ENCODE results near the gene NUBP2. TPM values are rescaled to one million over a fixed set of nuclear protein-coding genes. Genes with fewer than 3 reads are reported as not detected.

The NUBP2 gene
- polyA plus RNA-seq, 2 donors: 41.5 to 57.8 TPM

GRCh38 chr16:1770328-1771187 is 12.2 kb upstream of the NUBP2 start:
- no peaks in the 10 kb centered on the region for H3K27me3 ChIP-seq (ENCODE audit: control insufficient read depth in 1 of 2, insufficient read depth in 2 of 2, low read length in 2 of 2)
- peaks cover 4 to 31% of the 10 kb centered on the region in 2 donors for H3K4me1 ChIP-seq (ENCODE audit: control insufficient read depth in 2 of 2, insufficient read depth in 2 of 2, low read length in 1 of 2)
- H3K4me3 ChIP-seq (ENCODE audit: low read depth in 1 of 2, low read length in 2 of 2): peak overlapping the region; percentile 78 to 93
- WGBS, 2 donors: 6 to 12% methylated on average over 54 to 81 of the region's 81 CpGs
- no peaks in the 10 kb centered on the region for H3K9me3 ChIP-seq (ENCODE audit: control insufficient read depth in 2 of 2, insufficient read depth in 1 of 2, low read depth in 1 of 2, low read length in 1 of 2)
- peaks cover 7 to 43% of the 10 kb centered on the region in 2 donors for H3K36me3 ChIP-seq (ENCODE audit: control insufficient read depth in 2 of 2, insufficient read depth in 2 of 2, low read length in 1 of 2)
- H3K27ac ChIP-seq (ENCODE audit: low read depth in 2 of 2, low read length in 1 of 2): peak overlapping the region; percentile 77 to 97

DNA sequence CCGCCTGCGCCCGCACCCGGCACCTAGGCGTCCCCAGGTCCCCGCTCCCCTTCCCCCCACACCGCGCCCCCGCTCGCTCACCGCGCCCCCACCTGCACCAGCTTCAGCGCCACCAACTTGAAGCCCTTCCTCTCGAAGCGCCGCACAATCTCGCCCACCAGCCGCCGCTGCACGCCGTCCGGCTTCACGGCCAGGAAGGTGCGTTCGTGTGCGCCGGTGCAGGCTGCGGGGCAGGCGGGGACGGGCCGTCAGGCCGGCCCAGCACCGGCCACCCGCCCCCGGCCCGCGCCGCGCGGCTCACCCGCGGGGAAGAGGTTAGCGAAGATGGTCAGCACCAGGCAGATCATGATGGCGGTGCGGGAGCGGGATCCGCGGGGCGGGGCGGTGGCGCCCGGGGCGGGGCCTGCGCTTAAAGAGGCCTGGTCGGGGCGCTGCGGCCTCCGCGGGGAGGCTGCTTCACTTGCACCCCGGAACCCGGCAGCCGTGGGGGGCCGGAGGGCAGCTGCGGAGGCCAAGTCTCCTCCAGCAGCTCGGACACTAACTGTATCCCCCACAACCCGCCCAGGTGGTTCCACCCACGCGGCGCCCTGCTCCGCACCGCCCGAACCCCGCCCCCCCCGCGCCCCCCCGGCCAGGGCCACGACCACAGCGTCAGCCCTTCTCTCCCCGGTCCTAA is 11.4 kb upstream of the NUBP2 start, which contains the start of gene NME3:
Gene NME3, minus strand, starts transcription at position 356 of the 676 bp plus-strand sequence. Its CDS starts 9 bp downstream, at position 347.
- WGBS, 2 donors: 1 to 3% methylated on average over 58 to 79 of the region's 79 CpGs
- Histone ChIP-seq H3K36me3 (ENCODE audit: control insufficient read depth in 2 of 2, insufficient read depth in 2 of 2, low read length in 1 of 2) (peaks cover 7 to 43% of the 10 kb centered on the region in 2 donors), H3K27ac (ENCODE audit: low read depth in 2 of 2, low read length in 1 of 2) (peak within 1 kb of the TSS; percentile 92 to 97), H3K27me3 (ENCODE audit: control insufficient read depth in 1 of 2, insufficient read depth in 2 of 2, low read length in 2 of 2) (no peaks in the 10 kb centered on the region), H3K4me1 (ENCODE audit: control insufficient read depth in 2 of 2, insufficient read depth in 2 of 2, low read length in 1 of 2) (peaks cover 4 to 31% of the 10 kb centered on the region in 2 donors), H3K9me3 (ENCODE audit: control insufficient read depth in 2 of 2, insufficient read depth in 1 of 2, low read depth in 1 of 2, low read length in 1 of 2) (no peaks in the 10 kb centered on the region), H3K4me3 (ENCODE audit: low read depth in 1 of 2, low read length in 2 of 2) (peak within 1 kb of the TSS; percentile 78 to 93)

- no peaks in the 10 kb centered on the region for H3K27me3 ChIP-seq (ENCODE audit: control insufficient read depth in 1 of 2, insufficient read depth in 2 of 2, low read length in 2 of 2)
- H3K36me3 ChIP-seq (ENCODE audit: control insufficient read depth in 2 of 2, insufficient read depth in 2 of 2, low read length in 1 of 2): peaks cover 7 to 46% of the 10 kb centered on the region in 2 donors
- no peaks in the 10 kb centered on the region for H3K9me3 ChIP-seq (ENCODE audit: control insufficient read depth in 2 of 2, insufficient read depth in 1 of 2, low read depth in 1 of 2, low read length in 1 of 2)
- 8 to 13% methylated on average over 22 of the region's 22 CpGs for WGBS, 2 donors
- H3K4me3 ChIP-seq (ENCODE audit: low read depth in 1 of 2, low read length in 2 of 2): peak overlapping the region; percentile 78 to 93
- peaks cover 6 to 33% of the 10 kb centered on the region in 2 donors for H3K4me1 ChIP-seq (ENCODE audit: control insufficient read depth in 2 of 2, insufficient read depth in 2 of 2, low read length in 1 of 2)
- peak overlapping the region; percentile 92 to 97 for H3K27ac ChIP-seq (ENCODE audit: low read depth in 2 of 2, low read length in 1 of 2)
These were observed 10.8 kb upstream of the NUBP2 start for GRCh38 chr16:1771864-1772361.

DNA sequence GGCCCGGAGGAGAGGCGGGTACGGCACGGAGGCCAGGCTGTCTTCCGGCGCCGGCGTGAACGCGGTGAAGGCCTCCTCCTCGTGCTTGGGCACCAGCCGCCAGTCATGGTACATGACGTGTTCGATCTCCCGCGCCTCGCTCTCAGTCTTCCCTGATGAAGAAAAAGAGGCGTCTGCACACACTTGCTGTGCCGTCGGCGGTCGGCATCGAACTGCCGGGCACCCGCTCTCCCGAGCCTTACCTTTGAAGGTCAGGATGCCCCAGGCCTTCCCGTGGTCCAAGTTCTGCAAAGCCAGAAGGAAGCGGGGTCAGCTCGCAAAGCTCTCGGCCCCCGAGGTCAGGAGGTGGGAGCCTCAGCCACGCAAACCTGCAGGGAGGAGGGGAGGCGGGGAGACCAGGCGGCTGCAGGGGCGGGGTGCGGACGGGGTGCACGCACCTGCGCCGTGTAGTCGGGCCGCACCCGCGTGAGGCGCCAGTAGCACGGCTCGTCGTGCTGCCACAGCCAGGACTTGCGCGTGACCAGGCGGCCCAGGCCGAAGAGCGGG is 10.3 kb upstream of the NUBP2 start, which contains the start of gene EME2:
Gene EME2, plus strand, starts transcription at position 449 of the 546 bp plus-strand sequence. CDS start 418 bp downstream, outside the sequence.
- Histone ChIP-seq H3K9me3 (ENCODE audit: control insufficient read depth in 2 of 2, insufficient read depth in 1 of 2, low read depth in 1 of 2, low read length in 1 of 2) (no peaks in the 10 kb centered on the region), H3K36me3 (ENCODE audit: control insufficient read depth in 2 of 2, insufficient read depth in 2 of 2, low read length in 1 of 2) (peaks cover 7 to 46% of the 10 kb centered on the region in 2 donors), H3K4me1 (ENCODE audit: control insufficient read depth in 2 of 2, insufficient read depth in 2 of 2, low read length in 1 of 2) (peaks cover 6 to 34% of the 10 kb centered on the region in 2 donors), H3K27me3 (ENCODE audit: control insufficient read depth in 1 of 2, insufficient read depth in 2 of 2, low read length in 2 of 2) (no peaks in the 10 kb centered on the region), H3K27ac (ENCODE audit: low read depth in 2 of 2, low read length in 1 of 2) (peak within 1 kb of the TSS; percentile 92 to 97), H3K4me3 (ENCODE audit: low read depth in 1 of 2, low read length in 2 of 2) (peak within 1 kb of the TSS; percentile 78 to 93)
- 0 to 1% methylated on average over 39 to 53 of the region's 53 CpGs for WGBS, 2 donors

DNA sequence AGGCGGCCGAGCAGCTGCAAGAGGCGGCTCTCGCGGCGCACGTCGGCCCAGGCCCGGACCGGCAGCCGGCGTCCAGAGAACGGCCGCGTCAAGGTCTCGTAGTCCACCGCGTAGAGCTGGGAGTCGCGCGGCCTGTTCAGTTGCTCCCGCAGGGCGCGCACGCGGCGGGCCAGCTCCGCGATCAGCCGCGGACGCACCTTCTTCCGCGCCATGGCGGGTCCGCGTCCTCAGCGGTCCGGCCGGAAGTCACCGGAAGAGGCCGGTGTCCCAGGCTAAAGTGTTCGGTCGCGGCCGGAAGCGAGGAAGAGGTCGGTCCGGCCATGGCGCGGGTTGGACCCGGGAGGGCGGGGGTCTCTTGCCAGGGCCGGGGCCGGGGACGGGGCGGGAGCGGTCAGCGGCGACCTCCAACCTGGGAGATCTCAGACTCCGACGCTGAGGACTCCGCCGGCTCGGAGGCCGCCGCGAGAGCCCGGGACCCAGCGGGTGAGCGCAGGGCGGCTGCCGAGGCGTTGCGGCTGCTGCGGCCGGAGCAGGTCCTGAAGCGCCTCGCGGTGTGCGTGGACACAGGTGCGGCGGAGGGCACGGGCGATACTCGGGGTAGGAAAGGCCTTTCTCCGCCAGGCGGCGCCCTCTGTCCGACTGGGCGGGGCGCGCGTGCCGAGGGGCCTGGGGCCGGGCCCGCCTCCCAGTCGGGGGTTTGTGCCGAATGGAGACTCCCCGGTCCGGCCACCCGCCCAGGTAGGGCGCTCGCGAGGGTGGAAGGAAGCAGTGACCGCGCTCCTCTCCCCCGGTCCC is 9.7 kb upstream of the NUBP2 start, which contains the start of gene MRPS34:
Gene MRPS34, minus strand, starts transcription at position 227 of the 795 bp plus-strand sequence. Its CDS starts 15 bp downstream, at position 212.
- Histone ChIP-seq H3K27me3 (ENCODE audit: control insufficient read depth in 1 of 2, insufficient read depth in 2 of 2, low read length in 2 of 2) (no peaks in the 10 kb centered on the region), H3K36me3 (ENCODE audit: control insufficient read depth in 2 of 2, insufficient read depth in 2 of 2, low read length in 1 of 2) (peaks cover 7 to 45% of the 10 kb centered on the region in 2 donors), H3K4me1 (ENCODE audit: control insufficient read depth in 2 of 2, insufficient read depth in 2 of 2, low read length in 1 of 2) (peaks cover 6 to 37% of the 10 kb centered on the region in 2 donors), H3K4me3 (ENCODE audit: low read depth in 1 of 2, low read length in 2 of 2) (peak within 1 kb of the TSS; percentile 78 to 93), H3K27ac (ENCODE audit: low read depth in 2 of 2, low read length in 1 of 2) (peak within 1 kb of the TSS; percentile 92 to 97), H3K9me3 (ENCODE audit: control insufficient read depth in 2 of 2, insufficient read depth in 1 of 2, low read depth in 1 of 2, low read length in 1 of 2) (peaks cover 0 to 2% of the 10 kb centered on the region in 2 donors)
- WGBS, 2 donors: 1% methylated on average over 86 to 108 of the region's 108 CpGs

- Histone ChIP-seq H3K4me1 (ENCODE audit: control insufficient read depth in 2 of 2, insufficient read depth in 2 of 2, low read length in 1 of 2) (peaks cover 6 to 37% of the 10 kb centered on the region in 2 donors), H3K9me3 (ENCODE audit: control insufficient read depth in 2 of 2, insufficient read depth in 1 of 2, low read depth in 1 of 2, low read length in 1 of 2) (peaks cover 0 to 2% of the 10 kb centered on the region in 2 donors), H3K36me3 (ENCODE audit: control insufficient read depth in 2 of 2, insufficient read depth in 2 of 2, low read length in 1 of 2) (peaks cover 1 to 43% of the 10 kb centered on the region in 2 donors), H3K4me3 (ENCODE audit: low read depth in 1 of 2, low read length in 2 of 2) (peak overlapping the region; percentile 78 to 93), H3K27ac (ENCODE audit: low read depth in 2 of 2, low read length in 1 of 2) (peak overlapping the region; percentile 92 to 97), H3K27me3 (ENCODE audit: control insufficient read depth in 1 of 2, insufficient read depth in 2 of 2, low read length in 2 of 2) (no peaks in the 10 kb centered on the region)
- 10 to 16% methylated on average over 37 to 45 of the region's 45 CpGs for WGBS, 2 donors
These were observed 8.9 kb upstream of the NUBP2 start for GRCh38 chr16:1773703-1774447.

DNA sequence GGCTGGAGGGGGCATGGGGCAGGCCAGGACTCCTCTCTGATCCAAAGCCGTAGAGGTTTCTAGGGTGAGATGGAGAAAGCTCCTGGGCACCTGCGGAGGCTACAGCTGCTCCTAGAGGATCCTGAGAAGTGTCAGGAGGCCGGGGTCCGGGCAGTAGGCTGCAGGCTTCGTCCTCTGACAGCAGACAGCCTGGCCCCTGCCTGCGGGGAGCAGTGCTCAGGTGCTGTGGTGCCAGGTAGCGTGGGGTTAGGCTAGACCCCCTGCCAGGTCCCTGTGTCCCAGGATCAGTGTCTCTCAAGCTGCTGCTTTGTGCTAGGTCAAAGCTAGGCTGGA is 8.3 kb upstream of the NUBP2 start:
- Histone ChIP-seq H3K4me1 (ENCODE audit: control insufficient read depth in 2 of 2, insufficient read depth in 2 of 2, low read length in 1 of 2) (peaks cover 6 to 37% of the 10 kb centered on the region in 2 donors), H3K27me3 (ENCODE audit: control insufficient read depth in 1 of 2, insufficient read depth in 2 of 2, low read length in 2 of 2) (no peaks in the 10 kb centered on the region), H3K36me3 (ENCODE audit: control insufficient read depth in 2 of 2, insufficient read depth in 2 of 2, low read length in 1 of 2) (peaks cover 0 to 40% of the 10 kb centered on the region in 2 donors), H3K9me3 (ENCODE audit: control insufficient read depth in 2 of 2, insufficient read depth in 1 of 2, low read depth in 1 of 2, low read length in 1 of 2) (peaks cover 0 to 2% of the 10 kb centered on the region in 2 donors), H3K27ac (ENCODE audit: low read depth in 2 of 2, low read length in 1 of 2) (peak overlapping the region; percentile 92 to 97), H3K4me3 (ENCODE audit: low read depth in 1 of 2, low read length in 2 of 2) (peak overlapping the region; percentile 78 to 93)
- WGBS, 2 donors: 77 to 88% methylated on average over 7 of the region's 7 CpGs

DNA sequence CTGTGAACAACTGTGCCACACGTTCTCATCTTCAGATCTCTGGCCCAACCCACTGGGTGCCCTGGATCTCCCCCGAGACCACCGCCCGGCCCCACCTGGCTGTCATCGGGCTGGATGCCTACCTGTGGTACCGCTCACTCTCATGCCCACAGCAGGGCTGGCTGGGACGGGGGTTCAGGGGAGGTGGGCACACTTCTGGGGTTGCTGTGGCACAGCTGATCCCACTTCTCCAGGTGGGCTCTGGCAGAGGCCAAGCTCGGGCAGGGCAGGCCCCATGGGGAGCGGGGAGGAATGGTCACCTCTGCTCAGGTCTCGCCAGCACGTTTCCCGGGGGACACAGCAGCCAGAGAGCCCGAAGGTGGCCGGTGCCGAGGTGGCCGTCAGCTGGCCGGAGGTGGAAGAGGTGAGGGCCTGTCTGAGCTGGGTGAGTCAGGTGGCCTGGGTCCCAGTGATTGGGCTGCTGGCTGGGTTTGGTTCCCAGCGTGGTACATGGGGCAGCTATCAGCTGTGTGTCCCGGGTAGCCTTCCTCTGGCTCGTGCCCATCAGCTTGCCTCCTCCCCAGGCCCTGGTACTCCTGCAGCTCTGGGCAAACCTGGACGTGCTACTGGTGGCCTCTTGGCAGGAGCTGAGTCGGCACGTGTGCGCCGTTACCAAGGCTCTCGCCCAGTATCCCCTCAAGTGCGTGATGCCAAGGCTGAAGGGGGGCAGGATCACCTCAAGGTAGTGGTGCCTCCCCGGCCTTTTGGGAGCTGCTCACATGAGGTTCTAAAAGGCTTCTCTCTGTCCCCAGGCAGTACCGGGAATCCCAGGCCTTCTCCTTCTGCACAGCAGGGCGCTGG is 7.5 kb upstream of the NUBP2 start:
- no peak overlapping the region for H3K27ac ChIP-seq (ENCODE audit: low read depth in 2 of 2, low read length in 1 of 2)
- H3K4me3 ChIP-seq (ENCODE audit: low read depth in 1 of 2, low read length in 2 of 2): no peak overlapping the region
- peaks cover 6 to 37% of the 10 kb centered on the region in 2 donors for H3K4me1 ChIP-seq (ENCODE audit: control insufficient read depth in 2 of 2, insufficient read depth in 2 of 2, low read length in 1 of 2)
- 87 to 88% methylated on average over 30 of the region's 30 CpGs for WGBS, 2 donors
- peaks cover 0 to 2% of the 10 kb centered on the region in 2 donors for H3K9me3 ChIP-seq (ENCODE audit: control insufficient read depth in 2 of 2, insufficient read depth in 1 of 2, low read depth in 1 of 2, low read length in 1 of 2)
- H3K36me3 ChIP-seq (ENCODE audit: control insufficient read depth in 2 of 2, insufficient read depth in 2 of 2, low read length in 1 of 2): peaks cover 0 to 43% of the 10 kb centered on the region in 2 donors
- no peaks in the 10 kb centered on the region for H3K27me3 ChIP-seq (ENCODE audit: control insufficient read depth in 1 of 2, insufficient read depth in 2 of 2, low read length in 2 of 2)
